ENCODE data around the gene FRY.

- TF ChIP-seq CREB1 (IDR thresholded peaks at IDR 0.05; ENCODE audit: low read depth) (no peak), TEAD4 (IDR thresholded peaks at IDR 0.05) (no peak), YY1 (IDR thresholded peaks at IDR 0.05; ENCODE audit: low read depth) (no peak), TAF1 (IDR thresholded peaks at IDR 0.05; ENCODE audit: low read depth) (no peak), ZBTB7A (IDR thresholded peaks at IDR 0.05; ENCODE audit: low read depth) (no peak), MAX (IDR thresholded peaks at IDR 0.05) (no peak), EGR1 (IDR thresholded peaks at IDR 0.05) (no peak), EP300 (IDR thresholded peaks at IDR 0.05; ENCODE audit: borderline replicate concordance) (no peak), NFIC (IDR thresholded peaks at IDR 0.05) (no peak), CEBPB (IDR thresholded peaks at IDR 0.05) (no peak), TCF12 (IDR thresholded peaks at IDR 0.05; ENCODE audit: low read depth) (no peak), RAD21 (IDR thresholded peaks at IDR 0.05; ENCODE audit: low read depth) (no peak), USF1 (IDR thresholded peaks at IDR 0.05) (no peak), REST (IDR thresholded peaks at IDR 0.05; ENCODE audit: low read depth) (no peak)
These were observed 145.1 kb downstream of the FRY start for GRCh38 chr13:32176696-32177095.
